HepG2 (cell line): ENCODE measurements around the gene ZNF84. TPM values are rescaled to one million over a fixed set of nuclear protein-coding genes. Genes with fewer than 3 reads are reported as not detected.

Source experiments
- ARNT2 ChIP-seq: sonication (generic); formaldehyde crosslinking; IDR thresholded peaks from 2 replicates; pipeline ENCODE4 v1.8.0; 2022; ENCODE audit warnings: mild to moderate bottlenecking, low read depth, missing genetic modification reagents, moderate library complexity
- BCL6 ChIP-seq: IDR thresholded peaks from 2 replicates; pipeline ENCODE4 v1.6.1; 2016; ENCODE audit warnings: missing genetic modification reagents, missing compliant biosample characterization
- ELF3 ChIP-seq: IDR thresholded peaks from 2 replicates; pipeline ENCODE4 v1.6.1; 2016; ENCODE audit warnings: missing genetic modification reagents, missing compliant biosample characterization
- ERF ChIP-seq: IDR thresholded peaks from 2 replicates; pipeline ENCODE4 v1.6.1; 2018; ENCODE audit warnings: missing biosample characterization, missing genetic modification reagents
- ETV5 ChIP-seq: IDR thresholded peaks from 2 replicates; pipeline ENCODE4 v1.6.1; 2018; ENCODE audit warnings: missing biosample characterization, missing genetic modification reagents, inconsistent platforms, borderline replicate concordance
- FOXA1 ChIP-seq, 2 experiments: fragments of 450-650 bp in 1 of 2; sonication (generic) in 1 of 2; formaldehyde crosslinking in 1 of 2; IDR thresholded peaks; 2 replicates each; pipeline versions ENCODE4 v1.4.0 to v1.6.1; 2016 to 2020; ENCODE audit warnings: missing genetic modification reagents in 1 of 2
- GPN1 ChIP-seq: sonication (generic); formaldehyde crosslinking; IDR thresholded peaks from 2 replicates; pipeline ENCODE4 v1.5.1; 2020; ENCODE audit warnings: missing genetic modification reagents, borderline replicate concordance
- NFIC ChIP-seq: IDR thresholded peaks from 2 replicates; pipeline ENCODE4 v1.6.1; 2012; ENCODE audit warnings: mild to moderate bottlenecking, low read length, inconsistent platforms
- PAWR ChIP-seq: sonication (generic); formaldehyde crosslinking; IDR thresholded peaks from 2 replicates; pipeline ENCODE4 v1.4.0; 2020; ENCODE audit warnings: missing genetic modification reagents, mild to moderate bottlenecking, borderline replicate concordance
- PITX1 ChIP-seq: sonication (generic); formaldehyde crosslinking; IDR thresholded peaks from 2 replicates; pipeline ENCODE4 v1.5.1; 2020; ENCODE audit warnings: mild to moderate bottlenecking, missing genetic modification reagents
- SETDB1 ChIP-seq: sonication (generic); formaldehyde crosslinking; IDR thresholded peaks from 2 replicates; pipeline ENCODE4 v1.5.1; 2020; ENCODE audit warnings: missing genetic modification reagents, mild to moderate bottlenecking, borderline replicate concordance
- SMAD9 ChIP-seq: sonication (generic); formaldehyde crosslinking; IDR thresholded peaks from 2 replicates; pipeline ENCODE4 v1.5.1; 2020; ENCODE audit warnings: mild to moderate bottlenecking, missing genetic modification reagents
- THAP11 ChIP-seq: IDR thresholded peaks from 2 replicates; pipeline ENCODE4 v1.6.1; 2016; ENCODE audit warnings: missing biosample characterization, missing genetic modification reagents
- ZNF101 ChIP-seq: sonication (generic); formaldehyde crosslinking; IDR thresholded peaks from 2 replicates; pipeline ENCODE4 v1.4.0; 2020; ENCODE audit warnings: mild to moderate bottlenecking, low read depth, missing genetic modification reagents, borderline replicate concordance
- ZNF253 ChIP-seq: sonication (generic); formaldehyde crosslinking; IDR thresholded peaks from 2 replicates; pipeline ENCODE4 v1.8.0; 2022; ENCODE audit warnings: mild to moderate bottlenecking, missing genetic modification reagents, borderline replicate concordance
- polyA plus RNA-seq, 8 experiments: library from polyadenylated mRNA; depleted of rRNA in 3 of 8; stranded (reverse) in 7 of 8; unstranded in 1 of 8; fragments of >200 nt; fragmentation: Illumina TruSeq in 4 of 8; extraction: Trizol in 4 of 8; gene quantifications; 2 replicates each; pipeline versions ENCODE4 v1.2.1 to v1.2.3, GENCODE V29; 2011 to 2016; ENCODE audit warnings: low read depth in 4 of 8, missing spikeins in 1 of 8, mixed read lengths in 1 of 8; ENCODE audit not compliant: insufficient read depth in 1 of 8
- total RNA-seq, 5 experiments: library from RNA; depleted of rRNA; stranded (reverse); fragments of >200 nt; fragmentation: Illumina TruSeq; extraction: Trizol; gene quantifications; 2 replicates each; pipeline ENCODE4 v1.2.3, GENCODE V29; 2016; ENCODE audit warnings: low read depth in 1 of 5
- TF ChIP-seq, protein P1 (sequence below): sonication (generic); formaldehyde crosslinking; IDR thresholded peaks from 2 replicates; pipeline ENCODE4 v1.4.0; 2020; ENCODE audit warnings: mild to moderate bottlenecking, missing genetic modification reagents
- TF ChIP-seq, protein P2 (sequence below): sonication (generic); formaldehyde crosslinking; IDR thresholded peaks from 2 replicates; pipeline ENCODE4 v1.5.1; 2020; ENCODE audit warnings: missing genetic modification reagents, mild to moderate bottlenecking, borderline replicate concordance
- TF ChIP-seq, protein P3 (sequence below): sonication (generic); formaldehyde crosslinking; IDR thresholded peaks from 2 replicates; pipeline ENCODE4 v1.4.0; 2020; ENCODE audit warnings: mild to moderate bottlenecking, missing genetic modification reagents
- TF ChIP-seq, protein P4 (sequence below): sonication (generic); formaldehyde crosslinking; IDR thresholded peaks from 2 replicates; pipeline ENCODE4 v1.4.0; 2020; ENCODE audit warnings: mild to moderate bottlenecking, missing genetic modification reagents

The ZNF84 gene
- total and polyA plus RNA-seq, 2 of the 13 experiments (the other 11 are each of a cell fraction or from before 2014, with no cell fraction given) = 15.5 to 21.8 TPM

DNA sequence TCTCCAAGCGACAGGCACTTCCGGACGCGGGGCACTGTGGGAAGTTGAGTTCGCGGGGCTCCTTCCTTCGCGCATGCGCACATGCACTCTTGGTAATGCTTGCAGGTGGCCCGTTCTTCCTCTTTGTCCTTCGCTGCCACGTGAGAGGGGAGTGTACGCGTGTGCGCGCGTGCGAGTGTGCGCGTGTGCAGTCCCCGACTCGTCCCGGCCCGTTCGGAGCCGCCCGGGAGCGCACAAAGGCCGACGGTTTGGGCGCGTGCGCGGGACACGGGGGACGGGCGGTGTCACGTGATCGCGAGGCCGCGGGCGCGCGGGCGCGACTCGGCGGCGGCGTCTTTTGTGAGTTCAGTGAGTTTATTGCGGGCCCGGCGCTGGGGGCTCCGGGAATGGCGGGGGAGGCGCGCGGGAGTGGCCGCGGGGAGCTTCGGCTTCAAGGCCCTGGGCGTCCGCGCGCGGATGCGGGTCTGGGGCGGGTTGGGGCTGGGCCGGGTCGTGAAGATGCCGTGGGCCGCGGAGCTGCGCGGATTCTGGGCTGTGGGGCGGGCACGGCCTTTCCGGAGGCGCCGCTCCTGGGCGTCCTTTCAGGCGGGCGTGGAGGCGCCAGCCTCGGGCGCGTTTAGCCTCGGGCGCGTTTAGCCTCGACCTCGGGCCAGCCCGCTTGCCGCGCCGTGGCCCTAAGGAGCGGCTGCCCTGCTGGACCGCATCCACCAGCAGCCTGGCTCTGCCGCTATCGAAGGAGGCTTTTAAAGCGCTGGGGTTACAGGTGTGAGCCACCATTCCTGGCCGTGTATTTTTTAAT, at the start of gene ZNF84 (continued):
- TF ChIP-seq FOXA1 (IDR thresholded peaks at IDR 0.05) (no peak), FOXA1 (CRISPR knock-in tag; IDR thresholded peaks at IDR 0.05) (no peak; the same call in 1 of the 2 replicates), NFIC (no peak), BCL6 (CRISPR knock-in tag) (0 out of 2 replicates have a peak, but pooled peaks have one; percentile 31), ETV5 (peak; percentile 37), ARNT2 (peak; percentile 83), ELF3 (CRISPR knock-in tag) (peak; percentile 88), ERF (peak; percentile 88), GPN1 (CRISPR knock-in tag) (no peak), SETDB1 (CRISPR knock-in tag) (no peak), SMAD9 (CRISPR knock-in tag) (no peak), ZNF253 (no peak), PITX1 (peak; percentile 28; the same call in 1 of the 2 replicates), THAP11 (CRISPR knock-in tag) (peak; percentile 97), ZNF101 (CRISPR knock-in tag) (peak; percentile 87; the same call in 1 of the 2 replicates), PAWR (CRISPR knock-in tag) (0 out of 2 replicates have a peak, but pooled peaks have one; percentile 41)
- TF ChIP-seq, protein P1, sequence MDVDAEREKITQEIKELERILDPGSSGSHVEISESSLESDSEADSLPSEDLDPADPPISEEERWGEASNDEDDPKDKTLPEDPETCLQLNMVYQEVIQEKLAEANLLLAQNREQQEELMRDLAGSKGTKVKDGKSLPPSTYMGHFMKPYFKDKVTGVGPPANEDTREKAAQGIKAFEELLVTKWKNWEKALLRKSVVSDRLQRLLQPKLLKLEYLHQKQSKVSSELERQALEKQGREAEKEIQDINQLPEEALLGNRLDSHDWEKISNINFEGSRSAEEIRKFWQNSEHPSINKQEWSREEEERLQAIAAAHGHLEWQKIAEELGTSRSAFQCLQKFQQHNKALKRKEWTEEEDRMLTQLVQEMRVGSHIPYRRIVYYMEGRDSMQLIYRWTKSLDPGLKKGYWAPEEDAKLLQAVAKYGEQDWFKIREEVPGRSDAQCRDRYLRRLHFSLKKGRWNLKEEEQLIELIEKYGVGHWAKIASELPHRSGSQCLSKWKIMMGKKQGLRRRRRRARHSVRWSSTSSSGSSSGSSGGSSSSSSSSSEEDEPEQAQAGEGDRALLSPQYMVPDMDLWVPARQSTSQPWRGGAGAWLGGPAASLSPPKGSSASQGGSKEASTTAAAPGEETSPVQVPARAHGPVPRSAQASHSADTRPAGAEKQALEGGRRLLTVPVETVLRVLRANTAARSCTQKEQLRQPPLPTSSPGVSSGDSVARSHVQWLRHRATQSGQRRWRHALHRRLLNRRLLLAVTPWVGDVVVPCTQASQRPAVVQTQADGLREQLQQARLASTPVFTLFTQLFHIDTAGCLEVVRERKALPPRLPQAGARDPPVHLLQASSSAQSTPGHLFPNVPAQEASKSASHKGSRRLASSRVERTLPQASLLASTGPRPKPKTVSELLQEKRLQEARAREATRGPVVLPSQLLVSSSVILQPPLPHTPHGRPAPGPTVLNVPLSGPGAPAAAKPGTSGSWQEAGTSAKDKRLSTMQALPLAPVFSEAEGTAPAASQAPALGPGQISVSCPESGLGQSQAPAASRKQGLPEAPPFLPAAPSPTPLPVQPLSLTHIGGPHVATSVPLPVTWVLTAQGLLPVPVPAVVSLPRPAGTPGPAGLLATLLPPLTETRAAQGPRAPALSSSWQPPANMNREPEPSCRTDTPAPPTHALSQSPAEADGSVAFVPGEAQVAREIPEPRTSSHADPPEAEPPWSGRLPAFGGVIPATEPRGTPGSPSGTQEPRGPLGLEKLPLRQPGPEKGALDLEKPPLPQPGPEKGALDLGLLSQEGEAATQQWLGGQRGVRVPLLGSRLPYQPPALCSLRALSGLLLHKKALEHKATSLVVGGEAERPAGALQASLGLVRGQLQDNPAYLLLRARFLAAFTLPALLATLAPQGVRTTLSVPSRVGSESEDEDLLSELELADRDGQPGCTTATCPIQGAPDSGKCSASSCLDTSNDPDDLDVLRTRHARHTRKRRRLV (CRISPR knock-in tag) = no peak
- TF ChIP-seq, protein P2, sequence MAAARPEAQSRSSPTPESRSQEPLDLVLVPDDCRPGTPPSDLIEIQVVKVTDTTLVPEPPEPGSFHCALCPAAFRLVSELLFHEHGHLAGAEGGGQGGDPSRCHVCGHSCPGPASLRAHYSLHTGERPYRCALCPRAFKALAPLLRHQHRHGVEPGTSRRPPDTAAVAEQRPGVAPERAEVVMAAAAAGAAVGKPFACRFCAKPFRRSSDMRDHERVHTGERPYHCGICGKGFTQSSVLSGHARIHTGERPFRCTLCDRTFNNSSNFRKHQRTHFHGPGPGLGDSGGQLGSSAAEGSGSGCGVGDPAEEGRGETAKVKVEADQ (CRISPR knock-in tag) = peak; percentile 40; the same call in 1 of the 2 replicates
- TF ChIP-seq, protein P3, sequence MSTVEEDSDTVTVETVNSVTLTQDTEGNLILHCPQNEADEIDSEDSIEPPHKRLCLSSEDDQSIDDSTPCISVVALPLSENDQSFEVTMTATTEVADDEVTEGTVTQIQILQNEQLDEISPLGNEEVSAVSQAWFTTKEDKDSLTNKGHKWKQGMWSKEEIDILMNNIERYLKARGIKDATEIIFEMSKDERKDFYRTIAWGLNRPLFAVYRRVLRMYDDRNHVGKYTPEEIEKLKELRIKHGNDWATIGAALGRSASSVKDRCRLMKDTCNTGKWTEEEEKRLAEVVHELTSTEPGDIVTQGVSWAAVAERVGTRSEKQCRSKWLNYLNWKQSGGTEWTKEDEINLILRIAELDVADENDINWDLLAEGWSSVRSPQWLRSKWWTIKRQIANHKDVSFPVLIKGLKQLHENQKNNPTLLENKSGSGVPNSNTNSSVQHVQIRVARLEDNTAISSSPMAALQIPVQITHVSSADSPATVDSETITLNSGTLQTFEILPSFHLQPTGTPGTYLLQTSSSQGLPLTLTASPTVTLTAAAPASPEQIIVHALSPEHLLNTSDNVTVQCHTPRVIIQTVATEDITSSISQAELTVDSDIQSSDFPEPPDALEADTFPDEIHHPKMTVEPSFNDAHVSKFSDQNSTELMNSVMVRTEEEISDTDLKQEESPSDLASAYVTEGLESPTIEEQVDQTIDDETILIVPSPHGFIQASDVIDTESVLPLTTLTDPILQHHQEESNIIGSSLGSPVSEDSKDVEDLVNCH (CRISPR knock-in tag) = 0 out of 2 replicates have a peak, but pooled peaks have one; percentile 50
- TF ChIP-seq, protein P4, sequence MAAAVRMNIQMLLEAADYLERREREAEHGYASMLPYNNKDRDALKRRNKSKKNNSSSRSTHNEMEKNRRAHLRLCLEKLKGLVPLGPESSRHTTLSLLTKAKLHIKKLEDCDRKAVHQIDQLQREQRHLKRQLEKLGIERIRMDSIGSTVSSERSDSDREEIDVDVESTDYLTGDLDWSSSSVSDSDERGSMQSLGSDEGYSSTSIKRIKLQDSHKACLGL = peak; percentile 94
